IMR-90 (cell line): ENCODE results near the gene RTN3. TPM values are rescaled to one million over a fixed set of nuclear protein-coding genes. Genes with fewer than 3 reads are reported as not detected.

Experiments used
- ATAC-seq: fragments of 200-7000 bp; cut with Tn5 transposase; 2 replicates; pipeline ENCODE4 v1.9.1; 2020; ENCODE audit warnings: low read depth, mild to moderate bottlenecking, moderate library complexity
- BruUV-seq: library from RNA; stranded (reverse); fragments of 400-500 nt; replicated peaks from 2 replicates; lab custom pipeline; 2021; lab: Mats Ljungman, UMichigan
- CTCF ChIA-PET: fragments of 300-600 bp; formaldehyde crosslinking; extraction: SDS; loops from one replicate; lab custom pipeline; 2021; ENCODE audit warnings: antibody characterized with exemption; lab: Yijun Ruan, JAX
- POLR2A ChIA-PET: fragments of 300-600 bp; sonication (Branson Sonifier 250); formaldehyde crosslinking; loops from one replicate; lab custom pipeline; 2022; ENCODE audit warnings: antibody characterized with exemption; ENCODE audit not compliant: unreplicated experiment; lab: Charles Lee
- DNase-seq: peaks from one replicate; pipeline ENCODE4 v3.0.0; 2013
- H2AFZ ChIP-seq: replicated peaks from 2 replicates; pipeline ENCODE3; 2013; ENCODE audit warnings: low read length, mild to moderate bottlenecking; ENCODE audit not compliant: poor library complexity
- H2AK5ac ChIP-seq: 2 replicates; pipeline ENCODE4 v1.6.1; 2013; ENCODE audit warnings: low read depth, low read length, inconsistent platforms
- H2AK9ac ChIP-seq: replicated peaks from 2 replicates; pipeline ENCODE3; 2013; ENCODE audit warnings: mild to moderate bottlenecking, low read depth, low read length, moderate library complexity; ENCODE audit not compliant: poor library complexity
- H2BK120ac ChIP-seq: 2 replicates; pipeline ENCODE4 v1.6.1; 2013; ENCODE audit warnings: low read depth, low read length, inconsistent platforms
- H2BK15ac ChIP-seq: 3 replicates; pipeline ENCODE4 v1.6.1; 2013; ENCODE audit warnings: low read depth, low read length, inconsistent platforms
- H2BK20ac ChIP-seq: 2 replicates; pipeline ENCODE4 v1.6.1; 2013; ENCODE audit warnings: low read depth, mild to moderate bottlenecking, inconsistent platforms, low read length, moderate library complexity
- H2BK5ac ChIP-seq: 2 replicates; pipeline ENCODE4 v1.6.1; 2013; ENCODE audit warnings: mild to moderate bottlenecking, low read depth, low read length, inconsistent platforms; ENCODE audit not compliant: poor library complexity, severe bottlenecking
- H3K14ac ChIP-seq: replicated peaks from 2 replicates; pipeline ENCODE4 v1.6.1; 2013; ENCODE audit warnings: low read depth, low read length, inconsistent platforms
- H3K18ac ChIP-seq: 2 replicates; pipeline ENCODE4 v1.6.1; 2013; ENCODE audit warnings: low read depth, low read length, control low read depth
- H3K23ac ChIP-seq: 2 replicates; pipeline ENCODE4 v1.6.1; 2013; ENCODE audit warnings: low read depth, low read length, inconsistent platforms
- H3K27ac ChIP-seq: 2 replicates; pipeline ENCODE4 v1.5.1; 2013; ENCODE audit warnings: mild to moderate bottlenecking, control low read depth, low read length; ENCODE audit not compliant: insufficient read depth
- H3K27me3 ChIP-seq: 2 replicates; pipeline ENCODE4 v1.6.1; 2013; ENCODE audit warnings: low read length; ENCODE audit not compliant: control insufficient read depth, insufficient read depth
- H3K36me3 ChIP-seq: 2 replicates; pipeline ENCODE4 v1.6.1; 2013; ENCODE audit warnings: low read length, mixed read lengths; ENCODE audit not compliant: control insufficient read depth, insufficient read depth
- H3K4ac ChIP-seq: 2 replicates; pipeline ENCODE4 v1.6.1; 2013; ENCODE audit warnings: low read depth, low read length, inconsistent platforms
- H3K4me1 ChIP-seq: 2 replicates; pipeline ENCODE4 v1.6.1; 2013; ENCODE audit warnings: low read length, mixed read lengths; ENCODE audit not compliant: control insufficient read depth, insufficient read depth
- H3K4me2 ChIP-seq: 2 replicates; pipeline ENCODE4 v1.6.1; 2013; ENCODE audit warnings: low read depth, mild to moderate bottlenecking, control low read depth, low read length, moderate library complexity
- H3K4me3 ChIP-seq: 2 replicates; pipeline ENCODE4 v1.5.1; 2013; ENCODE audit warnings: low read depth, mild to moderate bottlenecking, control low read depth, low read length, moderate library complexity; ENCODE audit not compliant: insufficient read depth
- H3K56ac ChIP-seq: 2 replicates; pipeline ENCODE4 v1.6.1; 2013; ENCODE audit warnings: low read length, inconsistent platforms; ENCODE audit not compliant: insufficient read depth; ENCODE audit errors: extremely low read depth
- H3K79me1 ChIP-seq, 2 experiments: 2 replicates each; pipeline ENCODE4 v1.6.1; 2013; ENCODE audit warnings: low read length in 2 of 2, inconsistent platforms in 1 of 2, low read depth in 1 of 2
- H3K9ac ChIP-seq: 2 replicates; pipeline ENCODE4 v1.6.1; 2013; ENCODE audit warnings: low read depth, low read length, control low read depth
- H3K9me1 ChIP-seq: 2 replicates; pipeline ENCODE4 v1.6.1; 2013; ENCODE audit warnings: low read length, inconsistent platforms; ENCODE audit not compliant: insufficient read depth
- H3K9me3 ChIP-seq: 2 replicates; pipeline ENCODE4 v1.6.1; 2013; ENCODE audit warnings: low read length; ENCODE audit not compliant: control insufficient read depth, insufficient read depth
- H4K20me1 ChIP-seq: 2 replicates; pipeline ENCODE4 v1.6.1; 2013; ENCODE audit warnings: low read length, inconsistent platforms; ENCODE audit not compliant: insufficient read depth
- H4K5ac ChIP-seq: 2 replicates; pipeline ENCODE4 v1.6.1; 2013; ENCODE audit warnings: mild to moderate bottlenecking, low read depth, low read length, control low read depth
- H4K8ac ChIP-seq, 2 experiments: 2 replicates each; pipeline ENCODE4 v1.6.1; 2013; ENCODE audit warnings: low read depth in 2 of 2, low read length in 2 of 2, control low read depth in 1 of 2, inconsistent platforms in 1 of 2
- H4K91ac ChIP-seq: 2 replicates; pipeline ENCODE4 v1.6.1; 2013; ENCODE audit warnings: low read depth, low read length, inconsistent platforms; ENCODE audit not compliant: insufficient read depth
- CEBPB ChIP-seq: IDR thresholded peaks from 2 replicates; pipeline ENCODE4 v1.6.1; 2012; ENCODE audit warnings: low read depth, low read length, improper control_type of control experiment
- CHD1 ChIP-seq: IDR thresholded peaks from 2 replicates; pipeline ENCODE4 v1.6.1; 2012; ENCODE audit warnings: low read depth, low read length, improper control_type of control experiment
- ELK1 ChIP-seq: fragments of 150-350 bp; IDR thresholded peaks from 2 replicates; pipeline ENCODE4 v1.6.1; 2016; ENCODE audit warnings: low read depth, mild to moderate bottlenecking, low read length, moderate library complexity, borderline replicate concordance
- MAFK ChIP-seq: IDR thresholded peaks from 2 replicates; pipeline ENCODE4 v1.6.1; 2012; ENCODE audit warnings: low read depth, low read length, improper control_type of control experiment
- MAZ ChIP-seq: IDR thresholded peaks from 2 replicates; pipeline ENCODE4 v1.6.1; 2012; ENCODE audit warnings: low read depth, mild to moderate bottlenecking, low read length, improper control_type of control experiment, moderate library complexity, borderline replicate concordance
- MXI1 ChIP-seq: IDR thresholded peaks from 2 replicates; pipeline ENCODE4 v1.6.1; 2012; ENCODE audit warnings: low read depth, mild to moderate bottlenecking, low read length, moderate library complexity, borderline replicate concordance
- NFE2L2 ChIP-seq: fragments of 150-350 bp; IDR thresholded peaks from 2 replicates; pipeline ENCODE4 v1.6.1; 2016; ENCODE audit warnings: low read depth, mild to moderate bottlenecking, low read length
- RAD21 ChIP-seq: IDR thresholded peaks from 2 replicates; pipeline ENCODE4 v1.6.1; 2012; ENCODE audit warnings: low read length, improper control_type of control experiment
- RCOR1 ChIP-seq: IDR thresholded peaks from 2 replicates; pipeline ENCODE4 v1.6.1; 2012; ENCODE audit warnings: mild to moderate bottlenecking, low read length, improper control_type of control experiment; ENCODE audit not compliant: insufficient replicate concordance
- SMC3 ChIP-seq: fragments of 150-350 bp; IDR thresholded peaks from 2 replicates; pipeline ENCODE4 v1.6.1; 2016; ENCODE audit warnings: low read depth, mild to moderate bottlenecking, antibody characterized with exemption, low read length, moderate library complexity
- WGBS, 2 experiments: methylation state at CpG; one replicate each; pipeline versions ENCODE4 v1.1.5 to v1.1.7; 2013; ENCODE audit warnings: missing lambda C conversion rate in 2 of 2; ENCODE audit not compliant: insufficient read length in 1 of 2; ENCODE audit errors: extremely low coverage in 2 of 2; 5-methylcytosine and 5-hydroxymethylcytosine counted together
- dilution Hi-C: fragments of 300-500 bp; cut with HindIII; formaldehyde crosslinking; loops from one replicate; pipeline ENCODE4 v1.14.3; 2018; ENCODE audit warnings: low sequenced_read_pairs; ENCODE audit not compliant: unreplicated experiment
- in situ Hi-C: fragments of 300-500 bp; cut with MboI; formaldehyde crosslinking; loops from 3 replicates; pipeline ENCODE4 v1.14.3; 2019; ENCODE audit warnings: low sequenced_read_pairs, inconsistent platforms, mixed read lengths
- intact Hi-C: fragments of 100-400 bp; cut with micrococcal nuclease; formaldehyde crosslinking; loops from 2 replicates; pipeline ENCODE4 v1.10.0; 2022
- polyA plus RNA-seq, 3 experiments: library from polyadenylated mRNA; depleted of rRNA; stranded (reverse); fragments of >200 nt; gene quantifications; 2 replicates each; pipeline ENCODE4 v1.2.3, GENCODE V29; 2012; ENCODE audit warnings: low replicate concordance in 1 of 3
- total RNA-seq: library from RNA; depleted of rRNA; stranded (reverse); fragments of >200 nt; gene quantifications from 2 replicates; pipeline ENCODE4 v1.2.3, GENCODE V29; 2012
- TF ChIP-seq, protein P1 (sequence below): fragments of 150-350 bp; IDR thresholded peaks from 2 replicates; pipeline ENCODE4 v1.6.1; 2017; ENCODE audit warnings: mild to moderate bottlenecking, antibody characterized with exemption, low read length, low read depth
- TF ChIP-seq, protein P2 (sequence below): conservative IDR thresholded peaks from 2 replicates; pipeline ENCODE4 v1.5.1; 2012; ENCODE audit warnings: mild to moderate bottlenecking, low read depth, low read length, improper control_type of control experiment

RTN3 gene
- total and polyA plus RNA-seq, 2 of the 4 experiments (the other 2 are of a cell fraction) = 31.2 to 64.6 TPM

DNA sequence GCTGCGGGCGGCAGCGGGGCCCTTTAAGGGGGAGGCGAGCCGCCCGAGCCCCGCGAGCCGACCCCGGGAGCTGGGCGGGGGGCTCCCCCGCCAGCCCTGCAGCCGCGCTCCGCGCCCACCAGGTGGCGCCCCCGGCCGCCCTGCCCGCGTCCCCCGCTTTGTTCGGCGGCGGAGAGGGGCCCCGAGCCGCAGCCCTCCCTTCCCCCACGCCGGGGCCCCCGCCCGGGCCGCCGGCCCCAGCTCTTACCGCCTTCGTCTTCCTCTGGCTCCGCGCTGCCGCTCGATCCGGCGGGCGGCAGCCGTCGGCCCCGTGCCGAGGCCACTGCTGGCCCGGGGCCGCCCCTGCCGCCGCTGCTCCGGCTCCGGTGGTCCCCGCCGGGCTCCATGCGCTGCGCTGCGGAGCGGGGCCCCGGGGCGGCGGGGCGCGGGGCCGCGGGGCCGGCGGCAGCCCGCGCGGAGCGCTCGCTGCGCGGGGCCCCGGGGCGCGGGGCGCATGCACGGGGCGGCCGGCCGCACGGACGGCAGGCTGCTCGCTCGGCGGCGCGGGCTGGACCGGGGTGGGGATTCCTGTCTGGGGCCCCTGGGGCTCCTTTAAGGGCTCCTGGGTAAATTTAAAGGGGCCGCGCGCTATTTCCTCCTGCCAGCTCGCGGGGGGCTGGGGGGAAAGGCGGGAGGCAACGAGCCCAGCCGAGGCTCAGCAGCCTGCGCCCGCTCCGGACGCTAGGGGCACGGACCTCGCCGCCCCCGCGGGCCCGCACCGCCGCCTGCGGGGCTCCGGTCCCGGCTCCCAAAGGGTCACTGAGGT, 87.1 kb downstream of the RTN3 start, which contains the start of gene ZFTA:
ZFTA (minus strand) TSS at position 539 of the 805 bp plus-strand sequence; CDS start at position 386, 153 bp downstream.
- Histone ChIP-seq H4K5ac (no peak within 1 kb of the TSS; the same call in 1 of the 2 replicates), H3K14ac (peak within 1 kb of the TSS; percentile 8; the same call in 1 of the 2 replicates)
- ATAC-seq = peak; percentile 53
- TF ChIP-seq RCOR1 = no peak
- no peak for TF ChIP-seq CHD1
- no peak for TF ChIP-seq MAFK
- peak; percentile 72 for TF ChIP-seq RAD21
- TF ChIP-seq NFE2L2 = no peak
- no peak for TF ChIP-seq CEBPB
- no peak; the same call in 1 of the 2 replicates for TF ChIP-seq MXI1
- TF ChIP-seq SMC3 = peak; percentile 59
- TF ChIP-seq ELK1 = no peak
- TF ChIP-seq, protein P1, sequence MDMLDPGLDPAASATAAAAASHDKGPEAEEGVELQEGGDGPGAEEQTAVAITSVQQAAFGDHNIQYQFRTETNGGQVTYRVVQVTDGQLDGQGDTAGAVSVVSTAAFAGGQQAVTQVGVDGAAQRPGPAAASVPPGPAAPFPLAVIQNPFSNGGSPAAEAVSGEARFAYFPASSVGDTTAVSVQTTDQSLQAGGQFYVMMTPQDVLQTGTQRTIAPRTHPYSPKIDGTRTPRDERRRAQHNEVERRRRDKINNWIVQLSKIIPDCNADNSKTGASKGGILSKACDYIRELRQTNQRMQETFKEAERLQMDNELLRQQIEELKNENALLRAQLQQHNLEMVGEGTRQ = no peak
- TF ChIP-seq MAZ = peak; percentile 73; the same call in 1 of the 2 replicates
- TF ChIP-seq, protein P2, sequence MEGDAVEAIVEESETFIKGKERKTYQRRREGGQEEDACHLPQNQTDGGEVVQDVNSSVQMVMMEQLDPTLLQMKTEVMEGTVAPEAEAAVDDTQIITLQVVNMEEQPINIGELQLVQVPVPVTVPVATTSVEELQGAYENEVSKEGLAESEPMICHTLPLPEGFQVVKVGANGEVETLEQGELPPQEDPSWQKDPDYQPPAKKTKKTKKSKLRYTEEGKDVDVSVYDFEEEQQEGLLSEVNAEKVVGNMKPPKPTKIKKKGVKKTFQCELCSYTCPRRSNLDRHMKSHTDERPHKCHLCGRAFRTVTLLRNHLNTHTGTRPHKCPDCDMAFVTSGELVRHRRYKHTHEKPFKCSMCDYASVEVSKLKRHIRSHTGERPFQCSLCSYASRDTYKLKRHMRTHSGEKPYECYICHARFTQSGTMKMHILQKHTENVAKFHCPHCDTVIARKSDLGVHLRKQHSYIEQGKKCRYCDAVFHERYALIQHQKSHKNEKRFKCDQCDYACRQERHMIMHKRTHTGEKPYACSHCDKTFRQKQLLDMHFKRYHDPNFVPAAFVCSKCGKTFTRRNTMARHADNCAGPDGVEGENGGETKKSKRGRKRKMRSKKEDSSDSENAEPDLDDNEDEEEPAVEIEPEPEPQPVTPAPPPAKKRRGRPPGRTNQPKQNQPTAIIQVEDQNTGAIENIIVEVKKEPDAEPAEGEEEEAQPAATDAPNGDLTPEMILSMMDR = peak; percentile 84

More for the DNA sequence above, 87.1 kb downstream of the RTN3 start, which contains the start of gene ZFTA:
- peaks cover 7 to 30% of the 10 kb centered on the region in 2 experiments for H3K79me1 ChIP-seq
- peak within 1 kb of the TSS; percentile 78; the same call in 1 of the 2 replicates for H2AK5ac ChIP-seq
- no peak within 1 kb of the TSS for H2BK20ac ChIP-seq
- peak within 1 kb of the TSS; percentile 32; the same call in 1 of the 2 replicates for H4K91ac ChIP-seq
- H3K56ac ChIP-seq = peak within 1 kb of the TSS; percentile 84
- peak within 1 kb of the TSS; percentile 13 to 68; a peak in 3 of 4 replicates for H4K8ac ChIP-seq
- ChIA-PET CTCF (interaction anchor here (1.0 to 1.7 kb wide), 5 partner anchors 10 to 178 kb away, joined by 3 to 5 read pairs (median 4); partner anchors contain the start of genes ATL3 and MARK2), POLR2A (interaction anchor here (0.5 kb wide), 1 partner anchor 87 kb away, joined by 3 read pairs; the partner anchor contains the start of gene RTN3)
- H3K36me3 ChIP-seq = peaks cover 13% of the 10 kb centered on the region
- H3K23ac ChIP-seq = peak within 1 kb of the TSS; percentile 18; the same call in 1 of the 2 replicates
- peaks cover 15% of the 10 kb centered on the region for H3K4me1 ChIP-seq
- H3K9me1 ChIP-seq = peaks cover 7% of the 10 kb centered on the region
- peak within 1 kb of the TSS; percentile 58 for H3K27ac ChIP-seq
- peak; percentile 37 for DNase-seq
- no peak within 1 kb of the TSS for H2BK15ac ChIP-seq
- H2AFZ ChIP-seq = peak within 1 kb of the TSS; percentile 96
- BruUV-seq = no TSS peak
- no peak within 1 kb of the TSS for H3K18ac ChIP-seq
- 0% methylated on average over 56 of the region's 113 CpGs; no CpG with 5 or more reads in 1 of the 2 experiments for WGBS, 2 experiments
- peak within 1 kb of the TSS; percentile 59 for H3K4me3 ChIP-seq
- H3K9ac ChIP-seq = peak within 1 kb of the TSS; percentile 58
- no peak within 1 kb of the TSS for H2BK120ac ChIP-seq
- H3K4ac ChIP-seq = peak within 1 kb of the TSS; percentile 57
- peak within 1 kb of the TSS; percentile 65 for H3K4me2 ChIP-seq
- no peaks in the 10 kb centered on the region for H3K27me3 ChIP-seq
- peak within 1 kb of the TSS; percentile 89 for H2AK9ac ChIP-seq
- dilution Hi-C loops (no loop called here), in situ Hi-C loops (loop anchor here (10.0 kb wide), 1 partner anchor 176 kb away; no protein-coding TSS in a partner anchor), intact Hi-C loops (loop anchor here (2.0 kb wide), 3 partner anchors 44 to 384 kb away; partner anchors contain the start of gene SPINDOC)
- H3K9me3 ChIP-seq = no peaks in the 10 kb centered on the region
- peaks cover 25% of the 10 kb centered on the region for H4K20me1 ChIP-seq
- H2BK5ac ChIP-seq = peak within 1 kb of the TSS; percentile 68
